HG02852 (cell line): ENCODE measurements around the gene TFB1M.

Source experiments
- ATAC-seq: cut with Tn5 transposase; IDR thresholded peaks from one replicate; pipeline ENCODE4 v1.9.1; 2021; ENCODE audit warnings: mild to moderate bottlenecking, moderate library complexity; ENCODE audit not compliant: unreplicated experiment

The TFB1M gene

DNA sequence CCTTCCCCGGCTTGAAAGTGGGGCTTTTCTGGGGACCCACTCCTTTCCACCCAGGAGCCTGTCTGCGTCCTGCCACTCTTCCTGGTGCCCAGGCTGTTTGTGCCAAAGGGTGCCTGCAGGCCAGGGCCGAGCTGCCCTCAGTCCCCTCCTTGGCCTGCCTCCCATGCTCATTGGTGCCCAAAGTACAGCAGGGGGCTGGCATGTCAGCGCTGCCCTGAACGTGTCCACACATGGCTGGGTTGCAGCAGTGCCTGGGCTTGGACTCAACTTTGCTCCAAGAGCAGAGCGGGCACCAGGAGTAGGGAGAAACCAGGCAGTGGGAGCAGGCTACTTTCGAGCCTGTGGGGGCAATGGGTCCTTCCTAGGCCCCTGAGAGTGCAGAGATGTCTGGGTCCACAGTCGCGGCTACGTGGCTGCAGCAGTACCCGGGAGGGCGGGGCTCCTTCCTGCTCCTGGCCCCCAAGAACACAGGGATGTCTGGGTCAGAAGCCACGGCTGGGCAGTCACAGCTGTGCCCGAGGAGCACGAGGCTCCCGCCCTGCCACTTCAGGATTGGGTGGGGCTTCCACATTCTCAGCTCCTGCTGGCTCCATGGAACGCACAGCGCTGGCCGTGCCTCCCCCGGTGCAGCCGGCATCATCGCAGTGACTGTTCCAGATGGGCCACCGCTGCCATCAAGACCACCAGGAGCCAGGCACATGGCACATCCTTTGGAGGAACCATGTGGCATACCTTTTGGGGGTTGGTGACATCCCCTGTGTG is 100.5 kb downstream of the TFB1M start:
- no peak for ATAC-seq

DNA sequence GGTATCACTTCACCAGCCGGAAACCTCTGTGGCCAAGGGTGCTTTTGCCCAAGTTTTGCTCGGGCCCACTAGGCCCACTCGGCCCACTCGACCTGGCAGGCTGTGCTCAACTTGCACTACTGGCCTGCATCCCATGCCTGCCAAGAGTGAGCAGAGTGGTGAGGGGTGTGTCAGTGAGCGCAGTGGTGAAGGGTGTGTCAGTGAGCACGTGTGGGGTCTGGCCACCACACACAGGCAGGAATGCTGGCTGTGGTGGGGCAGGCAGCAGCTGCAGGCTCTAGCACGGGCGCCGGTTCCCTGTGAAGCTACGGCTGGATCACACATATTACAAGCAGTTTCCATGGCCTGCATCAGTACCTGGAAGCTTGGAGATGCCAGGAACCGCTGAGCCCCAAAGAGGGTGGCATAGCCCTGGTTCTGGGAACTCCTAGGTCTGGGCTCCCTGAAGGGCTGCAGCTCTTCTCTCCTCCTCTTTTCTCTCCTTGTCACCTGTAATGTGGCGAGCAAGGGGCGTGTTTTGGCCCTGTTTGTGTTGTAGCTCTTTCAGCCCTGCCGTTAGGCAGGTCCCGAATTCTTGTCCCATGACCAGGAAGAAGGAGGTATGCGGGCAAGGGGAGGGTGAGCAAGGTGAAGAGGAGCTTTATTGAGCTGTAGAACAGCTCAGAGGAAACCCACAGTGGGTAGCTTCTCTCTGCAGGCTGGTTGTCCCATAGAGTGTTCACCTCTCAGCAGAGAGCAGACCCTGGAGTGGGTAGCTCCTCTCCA is 101.5 kb downstream of the TFB1M start:
- ATAC-seq: no peak

DNA sequence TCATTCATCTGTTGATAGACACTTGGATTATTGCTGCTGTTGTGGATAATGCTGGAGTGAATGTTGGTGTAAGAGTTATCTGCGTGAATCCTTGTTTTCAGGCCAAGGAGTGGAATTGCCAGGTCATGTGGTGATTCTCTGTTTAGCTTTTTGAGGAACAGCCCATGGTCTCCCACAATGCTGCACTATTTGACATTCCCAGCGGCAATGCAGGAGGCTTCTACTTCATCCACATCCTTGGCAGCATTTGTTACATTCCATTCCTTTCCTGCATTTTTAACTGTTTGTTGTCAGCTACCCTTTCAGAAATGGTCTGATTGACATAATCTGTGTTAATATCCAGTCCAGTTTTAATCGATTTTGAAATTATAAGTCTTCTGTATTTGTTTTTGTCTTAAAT is 102.2 kb downstream of the TFB1M start:
- no peak for ATAC-seq

DNA sequence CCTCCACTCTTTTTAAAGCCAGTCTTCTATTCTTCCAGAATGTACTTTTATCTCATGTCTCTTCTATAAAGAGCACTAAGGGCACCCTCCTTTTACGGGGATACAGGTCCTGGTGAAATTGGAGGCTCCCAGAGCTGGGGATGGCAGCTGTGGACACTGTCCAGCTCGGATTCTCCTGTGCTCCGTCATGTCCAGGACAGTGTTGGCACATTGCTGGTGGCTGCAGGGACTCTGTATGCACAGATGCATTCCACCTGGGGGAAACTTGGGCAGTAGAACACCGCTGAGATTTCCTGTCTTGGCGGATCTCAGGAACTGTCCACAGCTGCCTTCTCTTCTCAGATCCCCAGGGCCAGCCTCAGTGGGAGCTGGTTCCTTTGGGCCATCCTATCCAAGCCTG is 107.1 kb downstream of the TFB1M start:
- no peak for ATAC-seq
